OCI-LY3 (cell line): ENCODE results near the gene CD79A.

Experiments
- H2AFZ ChIP-seq: fragments of 200-600, 300-600 bp; shearing (Covaris generic); 2 replicates; pipeline ENCODE4 v1.6.0; 2014; ENCODE audit warnings: antibody characterized with exemption, low read depth, low read length
- H3K27ac ChIP-seq: fragments of 200-600, 300-600 bp; sonication (generic); 2 replicates; pipeline ENCODE4 v1.5.1; 2014; ENCODE audit warnings: mild to moderate bottlenecking, low read length, moderate library complexity, mixed read lengths
- H3K27me3 ChIP-seq: fragments of 200-600, 300-600 bp; sonication (generic); 2 replicates; pipeline ENCODE4 v1.6.1; 2014; ENCODE audit warnings: low read depth, low read length, mixed read lengths
- H3K36me3 ChIP-seq: fragments of 200-600, 300-600 bp; sonication (generic); replicated peaks from 2 replicates; pipeline ENCODE3; 2014; ENCODE audit warnings: low read depth, low read length, mixed read lengths
- H3K4me1 ChIP-seq: fragments of 300-600, 200-600 bp; sonication (generic); 2 replicates; pipeline ENCODE4 v1.6.1; 2014; ENCODE audit warnings: low read length, mixed read lengths
- H3K4me2 ChIP-seq: fragments of 200-600, 300-600 bp; sonication (generic); 2 replicates; pipeline ENCODE4 v1.6.1; 2014; ENCODE audit warnings: low read length, mixed read lengths
- H3K4me3 ChIP-seq: fragments of 300-600, 200-600 bp; sonication (generic); 2 replicates; pipeline ENCODE4 v1.5.1; 2014; ENCODE audit warnings: antibody characterized with exemption, mild to moderate bottlenecking, low read length, moderate library complexity
- H3K79me2 ChIP-seq: fragments of 300-600, 200-600 bp; shearing (Covaris generic); 2 replicates; pipeline ENCODE4 v1.6.1; 2014; ENCODE audit warnings: mild to moderate bottlenecking, low read length, mixed read lengths
- H3K9ac ChIP-seq: fragments of 300-600, 200-600 bp; shearing (Covaris generic); 2 replicates; pipeline ENCODE4 v1.6.0; 2014; ENCODE audit warnings: mild to moderate bottlenecking, low read length, moderate library complexity
- H3K9me3 ChIP-seq: fragments of 200-600, 300-600 bp; shearing (Covaris generic); 2 replicates; pipeline ENCODE4 v1.6.1; 2014; ENCODE audit warnings: low read length, mixed read lengths; ENCODE audit not compliant: insufficient read depth
- H4K20me1 ChIP-seq: fragments of 200-600, 300-600 bp; sonication (generic); 2 replicates; pipeline ENCODE4 v1.6.1; 2016; ENCODE audit warnings: low read length, mixed read lengths; ENCODE audit not compliant: insufficient read depth
- EZH2phosphoT487 ChIP-seq: fragments of 200-600 bp; shearing (Covaris generic); IDR thresholded peaks from 2 replicates; pipeline ENCODE4 v1.6.1; 2018; ENCODE audit warnings: antibody characterized with exemption, mixed run types, low read depth
- TF ChIP-seq, protein P1 (sequence below): fragments of 200-600, 300-600 bp; sonication (generic); IDR thresholded peaks from 2 replicates; pipeline ENCODE4 v1.5.1; 2014; ENCODE audit warnings: antibody characterized with exemption, low read length, low read depth

Gene CD79A

DNA sequence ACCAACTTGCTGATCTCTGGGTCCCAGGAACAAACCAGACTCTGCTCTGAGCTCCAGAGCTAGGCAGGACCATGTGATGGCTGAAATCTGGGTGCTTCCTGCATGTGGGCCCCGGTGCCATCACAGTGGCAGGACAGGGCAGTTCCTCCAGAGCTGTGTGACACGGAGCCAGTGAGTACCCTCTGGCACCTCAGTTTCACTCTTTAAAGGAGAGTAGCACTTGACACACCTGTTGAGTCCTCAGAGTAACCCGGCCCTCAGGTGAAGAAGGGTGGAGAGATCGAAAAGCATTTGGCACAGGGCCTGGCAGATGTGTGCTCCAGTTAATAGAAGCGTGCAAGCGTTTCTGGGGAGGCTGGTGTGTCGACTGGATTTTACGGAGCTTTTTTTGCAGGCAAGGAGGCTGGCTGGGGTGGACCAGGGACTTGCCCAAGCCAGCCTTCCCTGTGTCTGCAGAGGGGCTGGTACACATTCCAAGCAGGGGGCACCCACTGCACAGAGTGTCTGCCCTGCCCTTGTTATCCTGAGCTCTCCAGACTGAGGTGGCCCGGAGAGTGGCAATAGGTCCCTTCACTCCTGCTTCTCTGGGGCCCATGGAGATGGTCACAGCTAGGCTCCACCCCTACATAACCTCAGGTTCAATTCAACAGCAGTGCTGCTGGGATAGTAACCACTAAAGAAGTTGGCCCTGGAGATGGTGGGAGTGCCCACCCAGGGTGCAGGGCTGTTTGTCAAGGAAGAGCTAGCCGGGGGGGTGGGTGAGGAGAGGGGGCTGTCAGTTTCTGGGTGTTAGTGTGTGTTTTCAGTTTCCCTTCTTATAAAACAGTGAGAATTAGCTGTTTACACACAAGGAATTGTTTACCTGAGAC, 8.7 kb upstream of the CD79A start:
- Histone ChIP-seq H3K4me3 (no peak overlapping the region), H4K20me1 (peaks cover 84% of the 10 kb centered on the region), H3K79me2 (peaks cover 54% of the 10 kb centered on the region), H3K4me2 (no peak overlapping the region), H2AFZ (no peak overlapping the region), H3K36me3 (peaks cover 68% of the 10 kb centered on the region), H3K9ac (no peak overlapping the region), H3K27me3 (no peaks in the 10 kb centered on the region), H3K9me3 (no peaks in the 10 kb centered on the region), H3K4me1 (peaks cover 69% of the 10 kb centered on the region), H3K27ac (peak overlapping the region; percentile 21)
- TF ChIP-seq EZH2phosphoT487 = no peak
- TF ChIP-seq, protein P1, sequence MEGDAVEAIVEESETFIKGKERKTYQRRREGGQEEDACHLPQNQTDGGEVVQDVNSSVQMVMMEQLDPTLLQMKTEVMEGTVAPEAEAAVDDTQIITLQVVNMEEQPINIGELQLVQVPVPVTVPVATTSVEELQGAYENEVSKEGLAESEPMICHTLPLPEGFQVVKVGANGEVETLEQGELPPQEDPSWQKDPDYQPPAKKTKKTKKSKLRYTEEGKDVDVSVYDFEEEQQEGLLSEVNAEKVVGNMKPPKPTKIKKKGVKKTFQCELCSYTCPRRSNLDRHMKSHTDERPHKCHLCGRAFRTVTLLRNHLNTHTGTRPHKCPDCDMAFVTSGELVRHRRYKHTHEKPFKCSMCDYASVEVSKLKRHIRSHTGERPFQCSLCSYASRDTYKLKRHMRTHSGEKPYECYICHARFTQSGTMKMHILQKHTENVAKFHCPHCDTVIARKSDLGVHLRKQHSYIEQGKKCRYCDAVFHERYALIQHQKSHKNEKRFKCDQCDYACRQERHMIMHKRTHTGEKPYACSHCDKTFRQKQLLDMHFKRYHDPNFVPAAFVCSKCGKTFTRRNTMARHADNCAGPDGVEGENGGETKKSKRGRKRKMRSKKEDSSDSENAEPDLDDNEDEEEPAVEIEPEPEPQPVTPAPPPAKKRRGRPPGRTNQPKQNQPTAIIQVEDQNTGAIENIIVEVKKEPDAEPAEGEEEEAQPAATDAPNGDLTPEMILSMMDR = no peak

- no peak for TF ChIP-seq EZH2phosphoT487
- TF ChIP-seq, protein P1 = no peak
- 0 out of 2 replicates have a peak overlapping the region, but pooled peaks have one; percentile 15 for H3K27ac ChIP-seq
Measured at GRCh38 chr19:41868989-41869300, 8.1 kb upstream of the CD79A start.

GRCh38 chr19:41869374-41869955, 7.6 kb upstream of the CD79A start:
- no peaks in the 10 kb centered on the region for H3K27me3 ChIP-seq
- peaks cover 59% of the 10 kb centered on the region for H3K4me1 ChIP-seq
- H3K9me3 ChIP-seq = no peaks in the 10 kb centered on the region
- no peak overlapping the region for H3K4me3 ChIP-seq
- peaks cover 76% of the 10 kb centered on the region for H4K20me1 ChIP-seq
- H3K27ac ChIP-seq = 0 out of 2 replicates have a peak overlapping the region, but pooled peaks have one; percentile 15
- H2AFZ ChIP-seq = no peak overlapping the region
- H3K79me2 ChIP-seq = peaks cover 43% of the 10 kb centered on the region
- TF ChIP-seq, protein P1 = no peak
- no peak for TF ChIP-seq EZH2phosphoT487
- H3K4me2 ChIP-seq = no peak overlapping the region
- peaks cover 57% of the 10 kb centered on the region for H3K36me3 ChIP-seq
- no peak overlapping the region for H3K9ac ChIP-seq

More at GRCh38 chr19:41868989-41869300, 8.1 kb upstream of the CD79A start:
- Histone ChIP-seq H3K9me3 (no peaks in the 10 kb centered on the region), H4K20me1 (peaks cover 81% of the 10 kb centered on the region), H2AFZ (no peak overlapping the region), H3K36me3 (peaks cover 63% of the 10 kb centered on the region), H3K27me3 (no peaks in the 10 kb centered on the region), H3K4me2 (no peak overlapping the region), H3K9ac (no peak overlapping the region), H3K4me3 (no peak overlapping the region), H3K4me1 (peaks cover 64% of the 10 kb centered on the region), H3K79me2 (peaks cover 48% of the 10 kb centered on the region)

DNA sequence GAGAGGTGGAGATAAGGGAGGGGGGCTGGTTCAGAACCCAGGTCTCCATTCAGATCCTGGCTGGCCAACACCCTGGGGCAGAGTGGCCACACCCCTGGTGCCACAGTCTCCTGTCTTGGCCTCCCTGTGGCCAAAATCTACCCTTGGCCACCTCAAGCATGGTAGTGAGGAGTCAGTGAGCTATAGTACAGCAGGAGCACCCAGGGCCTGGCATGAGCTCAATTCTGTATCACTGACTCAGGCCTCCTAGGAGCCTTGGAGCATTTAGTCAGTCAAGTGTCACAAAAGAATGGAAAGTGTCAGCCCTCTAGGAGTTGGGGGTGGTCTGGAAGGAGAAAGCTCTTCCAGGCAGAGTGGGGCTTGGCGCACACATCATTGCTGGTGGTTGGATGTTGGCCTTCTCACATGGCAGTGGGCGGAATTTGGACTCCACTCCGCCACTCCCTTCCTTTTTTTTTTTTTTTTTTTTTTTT, 6.6 kb upstream of the CD79A start:
- TF ChIP-seq EZH2phosphoT487 = no peak
- TF ChIP-seq, protein P1 = no peak
- no peaks in the 10 kb centered on the region for H3K9me3 ChIP-seq
- H3K27ac ChIP-seq = no peak overlapping the region
- peaks cover 49% of the 10 kb centered on the region for H3K36me3 ChIP-seq
- no peak overlapping the region for H3K4me3 ChIP-seq
- H3K4me2 ChIP-seq = no peak overlapping the region
- peaks cover 34% of the 10 kb centered on the region for H3K79me2 ChIP-seq
- no peaks in the 10 kb centered on the region for H3K27me3 ChIP-seq
- H3K9ac ChIP-seq = no peak overlapping the region
- H4K20me1 ChIP-seq = peaks cover 66% of the 10 kb centered on the region
- H3K4me1 ChIP-seq = peaks cover 57% of the 10 kb centered on the region
- no peak overlapping the region for H2AFZ ChIP-seq
